Measurements from ENCODE around the gene CDH10. TPM values are rescaled to one million over a fixed set of nuclear protein-coding genes. Genes with fewer than 3 reads are reported as not detected.

CDH10 gene
- total and polyA plus RNA-seq, 2 donors (not counting 1 experiment from before 2014, with no cell fraction given): not detected

DNA sequence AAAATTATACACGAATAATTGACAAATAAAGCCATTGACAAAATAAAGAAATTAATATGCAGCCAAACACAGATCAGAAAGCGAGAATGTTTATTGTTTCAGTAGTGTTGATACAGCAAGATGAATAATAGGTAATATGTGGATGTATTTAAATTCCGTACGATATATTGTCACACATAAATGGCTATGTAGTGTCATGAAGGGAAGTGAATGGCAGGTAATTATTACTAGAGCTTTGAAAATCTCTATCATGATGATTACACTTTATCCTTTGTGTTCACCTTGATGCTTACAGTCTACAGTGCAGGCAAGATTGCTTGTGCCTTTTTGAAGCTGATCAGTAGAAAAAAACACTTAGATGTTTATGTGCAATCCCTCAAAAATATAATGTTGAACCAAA, 23.3 kb upstream of the CDH10 start:
- no CpG with 5 or more reads among the region's 4 CpGs for WGBS (ENCODE audit: insufficient coverage)
- intact Hi-C loops (cut with micrococcal nuclease): no loop called here
- no peaks in the 10 kb centered on the region for H3K27me3 Mint-ChIP-seq
- Histone ChIP-seq H3K9me3 (ENCODE audit: control extremely low read depth in 1 of 3, control insufficient read depth in 2 of 3, insufficient read depth in 1 of 3, low read length in 2 of 3) (no peaks in the 10 kb centered on the region), H3K9ac (ENCODE audit: low read length) (no peak overlapping the region), H4K20me1 (ENCODE audit: control insufficient read depth, insufficient read depth, low read length, poor library complexity, severe bottlenecking) (no peaks in the 10 kb centered on the region), H3K79me2 (ENCODE audit: control insufficient read depth, insufficient read depth, low read length) (no peaks in the 10 kb centered on the region), H3K4me3 (ENCODE audit: control extremely low read depth in 1 of 5, extremely low read depth in 1 of 5, insufficient read depth in 1 of 5, low read depth in 2 of 5, low read length in 4 of 5) (no peak overlapping the region), H3K27ac (ENCODE audit: low read length in 2 of 2) (no peak overlapping the region), H3K36me3 (replicated peaks in 1 of 2; ENCODE audit: control extremely low read depth in 1 of 2, control insufficient read depth in 1 of 2, extremely low read depth in 1 of 2, insufficient read depth in 2 of 2, low read length in 1 of 2) (no peaks in the 10 kb centered on the region), H2AFZ (ENCODE audit: insufficient read depth, low read depth, low read length, poor library complexity, severe bottlenecking) (no peak overlapping the region), H3K27me3 (replicated peaks in 1 of 4; ENCODE audit: control extremely low read depth in 1 of 4, control insufficient read depth in 3 of 4, insufficient read depth in 4 of 4, low read length in 3 of 4) (no peaks in the 10 kb centered on the region), H3K4me1 (ENCODE audit: control insufficient read depth in 2 of 2, insufficient read depth in 2 of 2, low read length in 2 of 2) (no peaks in the 10 kb centered on the region), H3K4me2 (replicated peaks; ENCODE audit: low read depth, low read length, poor library complexity, severe bottlenecking) (no peak overlapping the region)
- H3K27ac Mint-ChIP-seq: no peak overlapping the region
- ChIA-PET POLR2A (no interaction called here), CTCF (no interaction called here)
- TF ChIP-seq, protein P1, sequence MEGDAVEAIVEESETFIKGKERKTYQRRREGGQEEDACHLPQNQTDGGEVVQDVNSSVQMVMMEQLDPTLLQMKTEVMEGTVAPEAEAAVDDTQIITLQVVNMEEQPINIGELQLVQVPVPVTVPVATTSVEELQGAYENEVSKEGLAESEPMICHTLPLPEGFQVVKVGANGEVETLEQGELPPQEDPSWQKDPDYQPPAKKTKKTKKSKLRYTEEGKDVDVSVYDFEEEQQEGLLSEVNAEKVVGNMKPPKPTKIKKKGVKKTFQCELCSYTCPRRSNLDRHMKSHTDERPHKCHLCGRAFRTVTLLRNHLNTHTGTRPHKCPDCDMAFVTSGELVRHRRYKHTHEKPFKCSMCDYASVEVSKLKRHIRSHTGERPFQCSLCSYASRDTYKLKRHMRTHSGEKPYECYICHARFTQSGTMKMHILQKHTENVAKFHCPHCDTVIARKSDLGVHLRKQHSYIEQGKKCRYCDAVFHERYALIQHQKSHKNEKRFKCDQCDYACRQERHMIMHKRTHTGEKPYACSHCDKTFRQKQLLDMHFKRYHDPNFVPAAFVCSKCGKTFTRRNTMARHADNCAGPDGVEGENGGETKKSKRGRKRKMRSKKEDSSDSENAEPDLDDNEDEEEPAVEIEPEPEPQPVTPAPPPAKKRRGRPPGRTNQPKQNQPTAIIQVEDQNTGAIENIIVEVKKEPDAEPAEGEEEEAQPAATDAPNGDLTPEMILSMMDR (IDR thresholded peaks at IDR 0.05): no peak
- no peak for TF ChIP-seq EZH2 (IDR thresholded peaks at IDR 0.05; ENCODE audit: borderline replicate concordance, insufficient read depth, low read depth, low read length, poor library complexity, severe bottlenecking)
- DNase-seq: no peak
- no peaks in the 10 kb centered on the region for H3K9me3 Mint-ChIP-seq (ENCODE audit: insufficient read depth)
- ATAC-seq (ENCODE audit: low read depth): no peak
- H3K4me3 Mint-ChIP-seq: no peak overlapping the region
- H3K4me1 Mint-ChIP-seq: no peaks in the 10 kb centered on the region

DNA sequence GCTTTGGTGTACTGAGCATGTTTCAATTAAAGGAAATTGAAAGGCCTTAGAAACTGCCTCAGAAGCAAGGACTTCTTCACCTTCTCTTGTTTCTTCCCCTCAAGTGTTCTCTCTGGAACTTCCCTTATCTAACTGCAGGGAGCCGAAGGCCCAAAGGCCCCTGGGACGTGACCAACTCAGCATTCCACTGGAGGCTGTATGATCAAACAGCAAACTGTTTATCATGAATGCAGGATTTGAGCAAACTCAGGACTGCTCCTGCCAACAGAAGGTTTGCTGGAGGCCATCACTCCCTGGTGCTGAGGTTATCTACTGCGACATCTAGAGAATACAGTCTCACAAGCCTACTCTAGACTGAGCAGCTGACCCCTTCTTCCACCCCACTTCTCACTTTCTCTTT, 4.8 kb upstream of the CDH10 start:
- Mint-ChIP-seq H3K27ac (no peak overlapping the region), H3K4me1 (no peaks in the 10 kb centered on the region), H3K4me3 (no peak overlapping the region), H3K27me3 (no peaks in the 10 kb centered on the region), H3K9me3 (ENCODE audit: insufficient read depth) (no peaks in the 10 kb centered on the region)
- 96% methylated on average over 3 of the region's 3 CpGs for WGBS (ENCODE audit: insufficient coverage)
- Histone ChIP-seq H3K79me2 (ENCODE audit: control insufficient read depth, insufficient read depth, low read length) (no peaks in the 10 kb centered on the region), H3K27ac (ENCODE audit: low read length in 2 of 2) (no peak overlapping the region), H3K9ac (ENCODE audit: low read length) (no peak overlapping the region), H3K27me3 (replicated peaks in 1 of 4; ENCODE audit: control extremely low read depth in 1 of 4, control insufficient read depth in 3 of 4, insufficient read depth in 4 of 4, low read length in 3 of 4) (no peaks in the 10 kb centered on the region), H3K4me2 (replicated peaks; ENCODE audit: low read depth, low read length, poor library complexity, severe bottlenecking) (no peak overlapping the region), H3K36me3 (replicated peaks in 1 of 2; ENCODE audit: control extremely low read depth in 1 of 2, control insufficient read depth in 1 of 2, extremely low read depth in 1 of 2, insufficient read depth in 2 of 2, low read length in 1 of 2) (no peaks in the 10 kb centered on the region), H3K4me1 (ENCODE audit: control insufficient read depth in 2 of 2, insufficient read depth in 2 of 2, low read length in 2 of 2) (no peaks in the 10 kb centered on the region), H4K20me1 (ENCODE audit: control insufficient read depth, insufficient read depth, low read length, poor library complexity, severe bottlenecking) (no peaks in the 10 kb centered on the region), H2AFZ (ENCODE audit: insufficient read depth, low read depth, low read length, poor library complexity, severe bottlenecking) (no peak overlapping the region), H3K4me3 (ENCODE audit: control extremely low read depth in 1 of 5, extremely low read depth in 1 of 5, insufficient read depth in 1 of 5, low read depth in 2 of 5, low read length in 4 of 5) (no peak overlapping the region), H3K9me3 (ENCODE audit: control extremely low read depth in 1 of 3, control insufficient read depth in 2 of 3, insufficient read depth in 1 of 3, low read length in 2 of 3) (no peaks in the 10 kb centered on the region)
- intact Hi-C loops (cut with micrococcal nuclease): no loop called here
- no peak for TF ChIP-seq EZH2 (IDR thresholded peaks at IDR 0.05; ENCODE audit: borderline replicate concordance, insufficient read depth, low read depth, low read length, poor library complexity, severe bottlenecking)
- TF ChIP-seq, protein P1 (IDR thresholded peaks at IDR 0.05): no peak
- CTCF ChIA-PET: no interaction called here
- ATAC-seq (ENCODE audit: low read depth) (no peak), DNase-seq (no peak)
- POLR2A ChIA-PET: no interaction called here

All from B cell (primary cell).